ENCODE data around the gene ITGB6.

ITGB6 gene

DNA sequence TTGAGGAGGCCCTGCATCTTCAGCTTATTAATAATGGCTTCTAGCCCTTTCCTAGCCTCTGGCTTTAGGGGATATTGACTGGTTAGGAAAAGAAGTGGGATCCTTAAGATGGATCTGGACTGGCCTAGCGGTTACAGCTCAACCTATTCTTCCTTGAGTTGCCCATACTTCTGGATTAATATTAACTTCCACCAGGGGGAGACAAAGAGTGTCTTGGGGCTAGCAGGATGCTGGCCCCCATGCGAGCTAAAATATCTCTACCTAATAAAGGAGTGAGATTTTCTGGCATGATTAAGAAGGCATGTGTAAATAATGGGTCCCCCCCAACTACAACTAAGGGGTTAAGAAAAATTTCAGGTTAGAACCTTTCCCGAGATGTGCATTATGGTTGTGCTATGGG, 114.4 kb downstream of the ITGB6 start:
- no peak overlapping the region for H3K27ac ChIP-seq (ENCODE audit: low read depth, low read length)
- H3K36me3 ChIP-seq (ENCODE audit: control insufficient read depth, insufficient read depth, low read length): no peaks in the 10 kb centered on the region

DNA sequence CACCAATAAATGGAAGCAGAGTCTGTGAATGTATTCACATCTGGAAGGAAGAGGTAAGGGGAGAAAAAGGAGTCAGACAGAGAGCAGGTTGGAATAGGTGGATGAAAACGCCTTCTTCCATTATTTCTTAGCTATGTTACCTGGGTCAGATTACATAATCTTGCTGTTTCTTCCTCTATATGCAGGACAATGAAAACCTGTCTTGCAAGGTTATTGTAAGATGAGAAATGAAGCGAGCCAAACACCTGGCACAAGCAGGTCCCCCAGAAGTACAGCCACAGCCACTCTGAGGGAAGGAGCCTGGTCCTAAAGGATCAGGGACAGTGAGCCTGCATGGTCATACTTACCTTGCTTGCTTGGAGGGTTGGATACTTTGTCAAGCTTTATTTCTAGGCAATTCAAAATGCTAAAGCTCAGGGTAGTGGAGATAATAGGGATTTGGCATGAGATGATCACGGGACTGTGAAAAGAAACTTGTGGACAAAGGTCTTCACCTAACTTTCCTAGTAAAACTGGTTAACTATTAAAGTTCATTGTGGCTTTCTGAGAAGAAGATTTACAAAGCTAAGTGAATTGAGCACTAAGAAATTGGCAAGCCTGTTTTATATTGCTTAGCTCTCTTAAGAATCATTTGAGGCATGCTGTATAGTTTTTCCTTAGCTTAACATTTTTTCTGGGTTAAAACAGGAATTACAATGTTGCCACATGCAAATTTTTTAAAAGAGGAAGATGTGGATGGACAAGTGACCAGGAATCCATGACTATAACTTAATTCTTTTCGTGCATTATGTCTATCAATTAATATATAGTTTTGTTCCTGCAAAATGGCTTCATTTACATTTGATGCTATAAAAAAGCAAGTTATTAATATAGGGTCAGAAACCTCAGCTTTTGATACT, 121.9 kb downstream of the ITGB6 start:
- Histone ChIP-seq H3K27ac (ENCODE audit: low read depth, low read length) (no peak overlapping the region), H3K4me1 (ENCODE audit: control insufficient read depth, insufficient read depth, low read length) (no peaks in the 10 kb centered on the region), H3K27me3 (ENCODE audit: control insufficient read depth, insufficient read depth, low read length) (no peaks in the 10 kb centered on the region), H3K36me3 (ENCODE audit: control insufficient read depth, insufficient read depth, low read length) (no peaks in the 10 kb centered on the region), H3K9ac (ENCODE audit: low read length) (no peak overlapping the region), H3K4me3 (ENCODE audit: low read length) (no peak overlapping the region)

More for the DNA sequence above, 114.4 kb downstream of the ITGB6 start:
- H3K27me3 ChIP-seq (ENCODE audit: control insufficient read depth, insufficient read depth, low read length): no peaks in the 10 kb centered on the region
- no peak overlapping the region for H3K4me3 ChIP-seq (ENCODE audit: low read length)
- H3K9ac ChIP-seq (ENCODE audit: low read length): no peak overlapping the region
- no peaks in the 10 kb centered on the region for H3K4me1 ChIP-seq (ENCODE audit: control insufficient read depth, insufficient read depth, low read length)

DNA sequence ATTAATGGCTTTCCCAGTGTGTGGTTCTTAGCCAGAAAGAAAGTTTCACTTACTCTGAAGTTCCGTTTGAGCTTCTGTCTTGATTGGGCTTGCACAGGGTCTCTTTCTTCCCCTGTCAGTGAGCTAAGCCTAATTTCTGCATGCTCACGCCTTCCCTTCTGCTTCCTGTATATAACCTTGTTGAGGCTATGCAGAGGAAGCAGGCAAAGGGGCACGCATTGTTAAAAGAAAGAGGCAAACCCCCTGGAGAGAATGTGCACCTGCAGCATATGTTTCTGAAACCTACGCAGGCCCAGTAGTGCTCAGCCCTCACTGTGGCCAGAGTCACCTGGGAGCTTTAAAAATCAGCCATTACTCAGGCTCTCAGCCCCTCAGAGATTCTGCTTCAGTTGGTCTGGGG, 123.2 kb downstream of the ITGB6 start:
- Histone ChIP-seq H3K27me3 (ENCODE audit: control insufficient read depth, insufficient read depth, low read length) (no peaks in the 10 kb centered on the region), H3K4me3 (ENCODE audit: low read length) (no peak overlapping the region), H3K27ac (ENCODE audit: low read depth, low read length) (no peak overlapping the region), H3K36me3 (ENCODE audit: control insufficient read depth, insufficient read depth, low read length) (no peaks in the 10 kb centered on the region), H3K9ac (ENCODE audit: low read length) (no peak overlapping the region), H3K4me1 (ENCODE audit: control insufficient read depth, insufficient read depth, low read length) (no peaks in the 10 kb centered on the region)

DNA sequence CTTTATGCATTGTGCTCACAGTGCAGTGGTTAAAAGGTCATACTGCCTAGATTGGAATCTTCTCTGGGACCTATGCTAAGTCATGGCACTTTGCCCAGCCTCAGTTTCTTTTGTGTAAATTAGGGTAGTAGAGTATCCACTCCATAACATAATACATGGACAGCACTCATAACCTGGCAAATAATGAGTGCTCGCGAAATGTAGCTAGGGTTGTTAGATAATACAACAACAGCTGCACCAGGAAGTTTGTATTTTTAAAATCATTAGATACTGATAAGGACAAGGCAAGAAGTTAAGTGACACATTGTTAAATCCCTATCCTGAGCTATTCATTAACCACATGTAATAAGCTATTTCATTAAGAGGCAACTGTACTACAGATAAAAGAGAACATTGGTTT, 123.8 kb downstream of the ITGB6 start:
- no peaks in the 10 kb centered on the region for H3K36me3 ChIP-seq (ENCODE audit: control insufficient read depth, insufficient read depth, low read length)
- H3K4me3 ChIP-seq (ENCODE audit: low read length): no peak overlapping the region
- H3K9ac ChIP-seq (ENCODE audit: low read length): no peak overlapping the region
- H3K4me1 ChIP-seq (ENCODE audit: control insufficient read depth, insufficient read depth, low read length): no peaks in the 10 kb centered on the region
- no peak overlapping the region for H3K27ac ChIP-seq (ENCODE audit: low read depth, low read length)
- H3K27me3 ChIP-seq (ENCODE audit: control insufficient read depth, insufficient read depth, low read length): no peaks in the 10 kb centered on the region

DNA sequence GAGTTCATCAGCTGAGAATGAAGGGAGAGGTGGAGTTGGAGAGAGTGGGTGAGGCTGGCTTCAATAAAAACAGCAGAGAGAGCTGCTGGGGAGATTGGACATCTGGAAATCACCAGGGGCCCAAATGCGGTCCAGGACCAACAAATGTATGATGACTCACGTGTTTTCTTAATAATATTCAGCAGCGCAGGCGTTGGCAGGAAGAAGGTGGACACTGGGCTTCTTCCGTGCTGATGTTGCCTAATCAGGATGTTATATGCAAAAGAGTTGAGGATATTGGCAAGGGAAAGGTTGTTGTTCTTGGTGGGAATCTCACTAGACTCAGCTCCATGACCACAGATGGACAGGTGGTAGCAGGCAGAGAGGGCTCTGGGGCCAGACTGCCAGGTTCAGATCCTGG, 124.9 kb downstream of the ITGB6 start:
- Histone ChIP-seq H3K4me3 (ENCODE audit: low read length) (no peak overlapping the region), H3K27ac (ENCODE audit: low read depth, low read length) (no peak overlapping the region), H3K9ac (ENCODE audit: low read length) (no peak overlapping the region), H3K27me3 (ENCODE audit: control insufficient read depth, insufficient read depth, low read length) (no peaks in the 10 kb centered on the region), H3K4me1 (ENCODE audit: control insufficient read depth, insufficient read depth, low read length) (no peaks in the 10 kb centered on the region), H3K36me3 (ENCODE audit: control insufficient read depth, insufficient read depth, low read length) (no peaks in the 10 kb centered on the region)

DNA sequence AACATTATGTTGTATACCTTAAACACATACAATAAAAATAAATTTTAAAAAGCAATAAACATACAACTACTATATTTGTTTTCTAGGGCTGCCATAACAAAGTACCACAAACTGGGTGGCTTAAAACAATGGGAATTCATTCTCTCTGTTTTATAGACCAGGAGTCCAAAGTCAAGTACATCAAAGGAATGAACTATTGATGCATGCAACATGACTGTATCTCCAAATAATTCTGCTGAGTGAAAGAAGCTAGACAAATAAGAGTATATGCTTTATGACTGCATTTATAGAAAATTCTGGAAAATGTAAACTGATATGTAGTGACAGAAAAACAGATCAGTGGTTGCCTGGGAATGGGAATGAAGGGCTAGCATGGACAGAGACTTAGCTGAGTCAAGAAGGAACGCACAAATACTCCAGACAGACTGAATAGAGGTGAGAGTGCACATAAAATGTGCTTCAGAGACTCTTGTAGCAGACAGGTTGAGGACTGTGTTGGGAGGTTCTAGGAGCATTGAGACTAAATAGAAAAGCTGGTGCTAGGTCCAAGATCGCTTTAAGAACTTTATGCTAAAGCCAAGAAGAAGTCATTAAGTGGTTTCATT, 126.7 kb downstream of the ITGB6 start:
- Histone ChIP-seq H3K4me1 (ENCODE audit: control insufficient read depth, insufficient read depth, low read length) (no peaks in the 10 kb centered on the region), H3K36me3 (ENCODE audit: control insufficient read depth, insufficient read depth, low read length) (no peaks in the 10 kb centered on the region), H3K9ac (ENCODE audit: low read length) (no peak overlapping the region), H3K27me3 (ENCODE audit: control insufficient read depth, insufficient read depth, low read length) (no peaks in the 10 kb centered on the region), H3K4me3 (ENCODE audit: low read length) (no peak overlapping the region), H3K27ac (ENCODE audit: low read depth, low read length) (no peak overlapping the region)

DNA sequence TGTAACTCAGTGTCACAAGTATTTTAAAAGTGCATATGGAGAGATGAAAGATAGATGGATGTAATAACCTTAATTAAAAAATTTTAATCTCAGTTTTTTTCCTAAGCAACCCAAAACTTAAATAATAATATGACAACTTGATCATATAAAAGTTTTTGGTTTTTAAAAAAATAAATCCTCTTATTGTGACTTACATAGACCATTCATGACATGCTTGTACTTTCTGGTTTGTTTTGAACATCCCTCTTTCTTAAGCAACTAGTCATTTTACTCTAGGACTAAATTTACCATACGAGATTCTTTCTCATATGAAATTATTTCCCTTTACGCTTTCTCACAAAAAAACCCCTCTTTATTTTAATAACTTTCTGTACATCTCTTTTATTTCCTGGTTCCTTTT, 131.2 kb downstream of the ITGB6 start:
- Histone ChIP-seq H3K4me3 (ENCODE audit: low read length) (no peak overlapping the region), H3K36me3 (ENCODE audit: control insufficient read depth, insufficient read depth, low read length) (no peaks in the 10 kb centered on the region), H3K27ac (ENCODE audit: low read depth, low read length) (no peak overlapping the region), H3K4me1 (ENCODE audit: control insufficient read depth, insufficient read depth, low read length) (no peaks in the 10 kb centered on the region), H3K9ac (ENCODE audit: low read length) (no peak overlapping the region), H3K27me3 (ENCODE audit: control insufficient read depth, insufficient read depth, low read length) (no peaks in the 10 kb centered on the region)

DNA sequence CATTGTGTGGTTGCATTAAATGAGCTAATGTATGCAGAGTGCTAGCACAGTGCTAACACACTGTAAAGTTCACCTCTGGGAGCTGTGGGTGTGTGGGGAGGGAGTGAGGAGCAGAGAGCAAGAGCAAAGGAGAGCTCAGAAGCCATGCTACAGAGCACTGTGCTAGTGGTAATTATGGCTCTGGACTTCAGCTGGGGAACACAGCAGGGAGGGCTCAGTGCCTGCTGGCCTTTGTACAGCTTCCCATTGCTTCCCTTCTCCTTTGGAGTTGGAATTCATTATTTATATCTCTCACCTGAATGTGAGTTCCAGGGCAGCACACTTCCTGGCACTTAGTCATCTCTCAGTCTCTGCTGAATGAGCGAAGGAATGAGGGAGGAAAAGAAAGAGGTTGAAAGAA, 135.2 kb downstream of the ITGB6 start:
- H3K4me1 ChIP-seq (ENCODE audit: control insufficient read depth, insufficient read depth, low read length): peaks cover 5% of the 10 kb centered on the region
- H3K36me3 ChIP-seq (ENCODE audit: control insufficient read depth, insufficient read depth, low read length): no peaks in the 10 kb centered on the region
- no peaks in the 10 kb centered on the region for H3K27me3 ChIP-seq (ENCODE audit: control insufficient read depth, insufficient read depth, low read length)
- no peak overlapping the region for H3K9ac ChIP-seq (ENCODE audit: low read length)
- H3K4me3 ChIP-seq (ENCODE audit: low read length): no peak overlapping the region
- H3K27ac ChIP-seq (ENCODE audit: low read depth, low read length): no peak overlapping the region

DNA sequence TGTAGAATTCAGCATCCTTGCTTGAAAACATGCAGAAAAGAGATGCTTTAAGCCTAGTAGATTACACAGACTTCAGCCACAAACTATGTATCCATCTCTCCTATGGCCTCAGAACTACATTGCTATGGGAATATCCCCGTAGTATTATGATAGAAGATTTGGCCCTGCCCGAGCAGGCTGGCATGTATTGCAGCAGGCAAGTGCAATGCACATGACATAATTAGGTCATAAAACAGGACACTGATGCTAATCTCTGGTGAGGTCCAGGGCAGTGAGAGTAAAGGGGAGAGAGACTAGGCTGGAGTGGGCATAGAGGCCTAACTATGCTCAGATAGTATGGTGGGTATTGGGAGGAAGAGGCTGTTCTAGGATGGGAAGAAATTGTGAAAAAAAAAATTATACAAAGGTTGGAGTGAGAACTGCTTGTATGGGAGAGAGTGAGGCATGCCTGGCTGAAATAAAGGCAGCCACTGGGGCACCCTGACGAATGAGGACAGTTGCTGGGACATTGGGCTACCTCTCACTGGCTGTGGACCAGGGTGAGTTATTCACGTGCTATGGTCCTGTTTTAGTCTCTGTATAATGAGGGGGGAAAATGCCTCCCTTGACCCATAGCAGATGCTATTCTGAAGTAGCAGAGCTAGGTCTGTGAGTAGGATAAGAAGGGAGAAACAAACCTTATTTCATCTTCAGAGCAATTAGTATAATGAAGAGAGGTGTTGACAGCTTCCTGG, 136.0 kb downstream of the ITGB6 start:
- Histone ChIP-seq H3K4me3 (ENCODE audit: low read length) (no peak overlapping the region), H3K36me3 (ENCODE audit: control insufficient read depth, insufficient read depth, low read length) (no peaks in the 10 kb centered on the region), H3K4me1 (ENCODE audit: control insufficient read depth, insufficient read depth, low read length) (peaks cover 5% of the 10 kb centered on the region), H3K9ac (ENCODE audit: low read length) (no peak overlapping the region), H3K27ac (ENCODE audit: low read depth, low read length) (no peak overlapping the region), H3K27me3 (ENCODE audit: control insufficient read depth, insufficient read depth, low read length) (no peaks in the 10 kb centered on the region)

DNA sequence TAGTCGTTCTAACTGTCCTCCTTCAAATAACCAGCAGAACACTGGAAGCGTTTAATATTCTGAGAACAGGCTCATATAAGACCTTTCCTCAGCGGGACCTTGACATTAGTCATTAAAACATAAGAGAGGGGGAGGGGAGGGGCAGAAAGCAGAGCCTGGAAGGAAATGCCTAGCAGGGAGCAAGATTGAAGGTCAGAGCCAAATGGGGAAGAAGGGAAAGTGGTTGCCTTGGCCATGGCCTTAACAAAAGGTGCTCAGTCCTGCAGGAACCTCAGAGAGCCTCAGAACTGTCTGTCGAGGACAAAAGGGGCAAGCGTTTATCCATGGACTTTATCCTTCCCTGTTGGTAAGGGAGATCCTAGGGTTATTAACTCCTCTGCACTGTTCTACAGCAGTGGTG, 136.8 kb downstream of the ITGB6 start:
- Histone ChIP-seq H3K27me3 (ENCODE audit: control insufficient read depth, insufficient read depth, low read length) (no peaks in the 10 kb centered on the region), H3K4me3 (ENCODE audit: low read length) (no peak overlapping the region), H3K9ac (ENCODE audit: low read length) (no peak overlapping the region), H3K27ac (ENCODE audit: low read depth, low read length) (peak overlapping the region; percentile 11), H3K36me3 (ENCODE audit: control insufficient read depth, insufficient read depth, low read length) (no peaks in the 10 kb centered on the region), H3K4me1 (ENCODE audit: control insufficient read depth, insufficient read depth, low read length) (peaks cover 5% of the 10 kb centered on the region)

DNA sequence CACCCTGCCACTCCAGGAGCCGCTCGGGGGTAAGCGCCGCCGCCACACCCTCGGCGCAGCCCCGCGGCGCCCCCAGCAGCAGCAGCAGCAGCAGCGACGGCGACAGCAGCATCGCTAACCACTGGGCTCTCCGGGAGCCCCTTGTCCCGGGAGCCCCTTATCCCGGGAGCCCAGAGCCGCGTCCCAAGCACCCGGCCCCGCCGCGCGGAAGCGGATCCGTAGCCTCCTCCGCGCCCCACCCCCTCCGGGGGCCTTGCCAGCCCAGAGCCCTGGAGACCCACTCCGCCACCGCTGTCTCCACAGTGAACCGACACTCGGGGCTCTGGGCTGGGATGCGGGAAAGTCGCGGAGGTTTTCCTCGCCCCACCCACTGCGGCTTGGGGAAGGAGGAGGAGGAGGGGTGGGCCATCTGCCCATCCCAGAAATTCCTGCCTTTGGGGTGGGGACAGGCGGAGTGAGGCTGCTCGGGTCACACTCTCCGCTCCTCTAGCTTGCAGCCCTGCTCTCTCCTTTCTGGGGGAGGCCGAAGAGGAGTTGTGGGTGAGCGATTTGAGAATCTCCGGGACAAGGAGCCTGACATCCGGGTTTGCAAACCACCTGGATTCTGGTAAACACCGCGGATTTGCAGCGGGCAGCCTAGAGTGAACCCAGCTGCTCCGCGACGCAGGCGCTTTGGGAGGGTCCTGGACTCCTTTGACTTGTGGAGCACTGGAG, 137.6 kb downstream of the ITGB6 start, which contains the start of gene PLA2R1:
PLA2R1 (minus strand) TSS at position 324 of the 714 bp plus-strand sequence; CDS start at position 112, 212 bp downstream.
- H3K9ac ChIP-seq (ENCODE audit: low read length): no peak within 1 kb of the TSS
- peak within 1 kb of the TSS; percentile 11 for H3K27ac ChIP-seq (ENCODE audit: low read depth, low read length)
- peak within 1 kb of the TSS; percentile 76 for H3K4me3 ChIP-seq (ENCODE audit: low read length)
- no peaks in the 10 kb centered on the region for H3K27me3 ChIP-seq (ENCODE audit: control insufficient read depth, insufficient read depth, low read length)
- peaks cover 5% of the 10 kb centered on the region for H3K4me1 ChIP-seq (ENCODE audit: control insufficient read depth, insufficient read depth, low read length)
- H3K36me3 ChIP-seq (ENCODE audit: control insufficient read depth, insufficient read depth, low read length): no peaks in the 10 kb centered on the region

DNA sequence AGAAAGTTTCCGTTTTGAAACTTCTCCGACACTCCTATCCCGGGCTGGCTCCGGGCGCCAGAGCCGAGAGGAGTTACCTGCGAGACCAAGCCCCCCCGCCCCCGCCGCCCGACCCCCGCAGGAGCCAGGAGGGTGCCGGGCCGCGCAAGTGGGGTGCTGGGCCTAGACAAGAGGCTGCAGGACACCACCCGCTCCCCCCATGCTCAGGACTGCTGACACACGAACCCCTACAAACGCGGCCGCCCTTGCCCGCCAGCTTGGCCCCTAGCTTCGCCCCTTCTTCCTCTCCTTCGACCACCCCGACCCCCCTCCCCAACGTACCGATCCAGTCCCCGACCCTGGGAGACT, 138.2 kb downstream of the ITGB6 start:
- no peak overlapping the region for H3K9ac ChIP-seq (ENCODE audit: low read length)
- H3K27me3 ChIP-seq (ENCODE audit: control insufficient read depth, insufficient read depth, low read length): no peaks in the 10 kb centered on the region
- H3K27ac ChIP-seq (ENCODE audit: low read depth, low read length): peak overlapping the region; percentile 11
- H3K4me3 ChIP-seq (ENCODE audit: low read length): peak overlapping the region; percentile 76
- no peaks in the 10 kb centered on the region for H3K36me3 ChIP-seq (ENCODE audit: control insufficient read depth, insufficient read depth, low read length)
- peaks cover 5% of the 10 kb centered on the region for H3K4me1 ChIP-seq (ENCODE audit: control insufficient read depth, insufficient read depth, low read length)

Measured in rectal smooth muscle tissue (tissue), 1 donor.